HG02678 (cell line): ENCODE results near the gene VPS72.

Source experiments
- ATAC-seq: cut with Tn5 transposase; IDR thresholded peaks from one replicate; pipeline ENCODE4 v1.9.1; 2021; ENCODE audit warnings: mild to moderate bottlenecking, moderate library complexity; ENCODE audit not compliant: unreplicated experiment

The VPS72 gene

DNA sequence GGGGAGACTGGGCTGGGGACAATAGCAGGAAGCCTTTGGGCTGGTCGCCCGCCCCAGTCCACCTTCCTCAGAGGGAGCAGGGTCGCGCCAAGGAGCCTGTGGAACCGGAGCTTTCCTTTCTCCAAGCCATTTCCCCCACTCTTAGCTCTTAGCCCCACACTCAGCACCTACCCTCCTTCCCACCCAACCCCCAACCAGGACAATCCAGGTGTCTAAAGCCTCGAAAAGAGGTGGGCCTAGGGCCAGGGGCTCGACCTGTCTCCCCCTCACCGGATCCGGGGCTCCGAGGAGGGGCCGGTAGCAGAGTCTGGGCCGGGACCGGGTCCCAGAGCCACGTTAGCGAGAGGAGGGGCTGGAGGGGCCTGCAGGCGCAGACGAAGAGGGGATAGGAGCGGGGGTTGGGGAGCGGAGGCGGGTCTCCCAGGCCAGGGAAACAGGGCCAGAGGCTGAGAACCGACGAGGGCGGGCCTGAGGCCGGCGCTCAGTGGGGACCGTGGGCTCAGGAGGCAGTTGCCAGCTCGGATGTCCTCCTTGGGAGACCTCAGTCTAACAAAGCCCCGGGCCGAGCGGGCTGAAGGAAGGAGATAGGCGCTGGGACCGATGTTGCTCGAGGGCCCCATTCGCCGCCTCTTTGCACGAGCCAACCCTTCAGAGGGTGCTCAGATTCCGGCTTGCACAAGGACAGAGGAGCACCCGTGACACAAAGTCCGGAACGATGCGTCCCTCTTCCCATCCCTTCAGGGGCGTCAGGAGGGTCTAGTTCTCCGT lies 44.5 kb downstream of the VPS72 start:
- ATAC-seq: no peak

DNA sequence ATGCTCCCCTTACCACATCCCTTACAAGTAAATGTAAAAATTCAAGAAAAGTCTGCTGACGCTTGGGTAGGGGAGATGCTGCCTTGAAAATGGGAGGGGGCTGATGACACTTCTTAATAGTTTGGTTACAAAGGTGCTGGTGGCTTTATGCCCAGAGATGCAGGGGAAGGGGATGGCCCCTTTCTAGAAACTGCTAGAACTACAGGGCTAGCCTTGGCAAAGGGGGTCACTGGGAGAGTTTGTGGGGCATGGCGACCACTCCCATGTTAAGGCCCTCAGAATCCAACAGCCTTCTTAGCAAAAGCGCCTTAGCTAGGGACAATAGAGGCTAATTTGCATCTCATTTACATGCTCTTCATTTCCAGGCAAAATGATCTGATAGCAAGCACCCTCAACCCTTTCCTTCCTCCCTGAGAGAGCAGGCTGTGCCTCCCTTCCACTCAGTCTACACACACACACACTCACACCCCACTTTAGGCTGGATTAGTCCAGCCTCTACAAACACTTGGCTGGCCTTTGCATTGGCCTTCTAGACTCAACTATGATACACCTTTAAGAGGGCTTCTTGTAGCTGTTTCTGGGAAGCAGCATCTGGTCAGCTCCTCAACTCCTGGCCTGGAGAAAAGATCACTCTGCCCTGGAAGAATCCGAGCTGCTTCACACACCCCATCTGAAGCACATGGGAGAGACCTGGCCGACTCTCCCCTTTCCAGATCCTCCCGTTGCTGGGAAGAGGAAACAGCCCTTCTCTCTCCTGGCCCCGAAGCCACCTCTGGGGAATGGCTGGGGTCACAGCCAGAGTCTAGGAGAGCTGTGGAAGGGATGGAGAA lies 45.3 kb downstream of the VPS72 start:
- no peak for ATAC-seq

DNA sequence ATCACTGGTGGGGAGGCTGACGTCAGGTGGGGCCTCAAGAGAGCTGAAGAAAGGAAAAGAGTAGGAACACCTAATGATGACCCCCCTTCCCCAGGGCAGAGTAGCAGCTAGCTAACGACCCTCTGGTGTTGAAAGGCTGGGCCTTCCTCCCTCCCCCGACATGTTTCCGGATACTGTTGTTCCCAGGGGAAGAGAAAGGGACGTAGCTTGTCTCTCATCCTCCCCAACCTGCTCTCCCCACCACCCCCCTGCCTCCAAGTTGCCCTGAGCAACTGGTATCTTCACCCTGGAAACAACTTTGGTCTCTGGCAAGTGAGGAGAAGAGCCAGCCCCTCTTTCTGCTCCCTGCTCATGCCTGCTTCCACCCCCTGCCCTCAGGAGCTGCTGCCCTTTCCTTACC lies 46.0 kb downstream of the VPS72 start:
- no peak for ATAC-seq

DNA sequence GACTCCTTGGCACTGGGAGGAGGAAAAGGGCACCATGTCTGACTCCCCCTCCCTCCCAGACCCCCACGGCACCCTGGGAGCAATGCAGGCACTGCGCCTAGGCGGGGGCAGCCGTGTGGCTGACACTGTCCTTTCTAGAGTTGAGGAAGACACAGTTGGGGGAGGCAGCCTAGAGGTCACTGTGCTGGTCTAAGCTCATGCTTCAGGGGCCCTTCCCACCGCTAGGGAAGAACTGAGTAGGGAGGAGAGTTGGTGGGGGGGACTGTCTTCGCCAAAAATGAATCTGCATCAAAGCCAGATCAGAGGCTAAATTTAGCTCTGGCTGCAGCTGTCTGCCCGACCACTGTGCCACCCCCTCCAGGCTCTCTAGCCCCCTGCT lies 47.0 kb downstream of the VPS72 start:
- no peak for ATAC-seq

DNA sequence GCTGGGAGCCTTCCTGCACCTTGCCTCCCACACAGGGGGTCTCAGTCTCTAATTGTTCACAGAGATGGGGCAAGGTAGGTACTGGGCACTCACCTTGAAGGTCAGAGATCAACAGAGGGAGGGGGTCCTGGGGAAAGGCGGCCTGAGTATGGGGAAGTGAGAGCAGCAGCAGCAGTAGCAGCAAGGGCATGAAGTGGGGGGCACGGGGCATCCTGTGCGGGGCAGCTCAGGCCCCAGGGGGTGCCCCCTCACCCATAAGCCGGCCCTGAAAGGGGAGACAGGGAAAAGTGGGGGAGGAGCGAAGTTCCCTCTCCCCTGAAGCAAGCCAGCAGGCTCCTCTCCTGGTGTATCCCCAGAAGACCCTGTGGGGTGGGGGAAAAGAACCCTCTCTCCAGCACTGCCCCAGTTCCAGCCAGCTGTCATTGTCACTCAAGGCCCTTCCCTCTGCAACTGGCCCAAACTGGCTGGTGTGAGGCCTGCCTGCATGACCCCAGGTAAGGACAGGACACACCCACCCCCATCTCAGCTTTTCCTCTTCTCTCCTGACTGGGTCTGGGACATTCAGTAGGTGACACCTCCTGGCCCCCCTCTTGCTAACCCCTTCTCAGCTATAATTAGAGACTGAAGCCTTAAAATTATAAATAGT lies 47.5 kb downstream of the VPS72 start:
- no peak for ATAC-seq

DNA sequence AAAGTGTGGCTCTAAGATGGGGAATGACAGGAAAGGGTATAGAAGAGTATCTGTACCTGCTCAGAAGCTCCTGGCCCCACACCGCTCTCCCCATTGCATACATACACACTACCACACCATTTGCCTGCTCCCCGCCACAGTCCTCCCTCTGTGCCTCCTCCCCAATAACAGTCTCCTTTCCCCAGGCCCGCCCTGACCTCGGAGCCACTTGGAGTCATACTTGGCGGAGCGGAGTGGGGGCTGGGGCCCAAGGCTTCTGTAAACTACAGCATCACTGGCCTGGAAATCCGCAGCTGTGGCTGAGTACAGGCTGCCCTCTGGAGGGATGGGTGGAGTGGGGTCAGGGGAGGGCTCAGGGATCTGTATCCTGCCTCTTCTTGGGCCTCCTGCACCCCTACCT lies 52.2 kb downstream of the VPS72 start:
- ATAC-seq: no peak

DNA sequence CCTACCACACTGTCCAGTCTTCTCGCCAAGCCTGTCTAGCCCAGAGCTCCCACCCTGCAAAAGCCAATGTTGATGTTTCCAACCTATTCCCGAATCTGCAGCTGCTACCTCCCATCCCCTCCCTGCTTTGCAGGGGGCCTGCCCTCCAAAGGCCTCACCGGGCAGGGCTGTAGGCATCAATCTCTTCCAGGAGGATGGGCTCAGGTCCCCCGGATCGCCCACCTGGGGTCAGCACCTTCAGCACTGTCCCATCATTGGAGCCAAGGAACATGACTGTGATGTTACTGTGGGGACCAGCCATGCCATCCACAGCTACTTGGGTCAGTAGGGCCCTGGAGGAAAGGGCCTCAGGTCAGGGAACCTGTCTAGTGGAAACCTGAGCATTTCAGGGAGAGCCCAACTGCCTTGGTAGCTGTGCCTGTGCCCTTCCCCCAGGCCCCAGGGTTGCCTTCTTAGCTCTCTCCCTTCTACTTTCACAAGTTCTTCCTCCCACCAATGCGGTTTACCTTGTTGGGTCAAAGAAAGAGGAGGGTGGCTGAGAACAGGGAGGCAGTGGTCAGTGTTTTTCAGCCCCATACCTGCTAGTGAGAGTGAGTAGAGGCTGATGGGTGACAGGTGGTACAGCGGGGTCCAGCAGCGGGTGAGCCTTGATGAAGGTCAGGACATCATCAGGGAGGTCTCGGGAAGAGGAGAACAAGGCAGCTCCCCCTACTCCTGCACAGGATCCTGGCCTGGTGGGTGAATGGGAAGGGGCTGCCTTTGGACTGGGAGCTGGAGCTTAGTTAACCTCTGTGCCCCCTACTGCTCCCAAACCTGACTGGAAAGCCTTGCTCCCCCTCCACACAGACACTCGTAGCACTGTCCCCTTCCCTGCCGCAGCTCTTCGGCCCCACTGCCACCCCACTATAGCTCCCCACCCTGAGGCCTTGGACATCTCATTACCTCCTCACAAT lies 54.3 kb downstream of the VPS72 start:
- no peak for ATAC-seq

DNA sequence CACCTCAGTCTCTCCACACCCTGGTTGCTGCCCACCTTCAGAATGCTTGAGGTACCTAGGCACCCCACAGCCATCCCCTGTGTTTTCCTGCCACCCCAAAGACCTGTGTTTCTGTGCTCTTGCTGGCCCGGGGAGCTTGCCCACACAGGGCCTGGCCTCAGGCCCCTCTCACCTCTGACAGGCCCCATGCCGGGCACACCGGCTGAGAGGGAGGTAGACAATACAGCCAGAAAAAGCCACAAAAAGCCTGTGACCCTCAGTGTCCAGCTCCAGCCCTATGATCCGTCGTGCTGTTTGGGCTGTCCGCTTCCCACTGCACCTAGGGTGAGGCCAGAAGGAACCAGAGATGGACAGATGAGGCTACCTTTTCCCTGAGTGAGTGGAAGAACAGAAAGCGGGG lies 55.0 kb downstream of the VPS72 start:
- no peak for ATAC-seq

DNA sequence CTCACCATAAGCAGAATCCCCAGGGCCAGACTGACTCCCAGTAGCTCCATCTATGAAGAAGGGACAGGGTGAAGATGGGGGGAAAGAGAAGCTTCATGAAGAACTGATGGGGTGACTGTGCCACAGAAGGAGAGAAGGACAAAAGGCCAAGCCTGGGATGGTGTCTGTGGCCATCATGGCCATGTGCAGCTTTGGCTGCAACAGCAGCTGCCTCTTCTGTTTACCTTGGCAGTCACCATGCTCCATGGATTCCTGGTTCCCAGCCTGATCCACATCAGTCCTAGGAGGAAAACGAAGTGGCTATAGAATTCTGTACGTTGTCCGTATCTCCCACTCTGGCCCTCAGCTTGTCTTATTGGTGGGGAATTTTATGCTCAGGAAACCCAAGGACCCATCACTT lies 55.6 kb downstream of the VPS72 start:
- ATAC-seq: no peak

DNA sequence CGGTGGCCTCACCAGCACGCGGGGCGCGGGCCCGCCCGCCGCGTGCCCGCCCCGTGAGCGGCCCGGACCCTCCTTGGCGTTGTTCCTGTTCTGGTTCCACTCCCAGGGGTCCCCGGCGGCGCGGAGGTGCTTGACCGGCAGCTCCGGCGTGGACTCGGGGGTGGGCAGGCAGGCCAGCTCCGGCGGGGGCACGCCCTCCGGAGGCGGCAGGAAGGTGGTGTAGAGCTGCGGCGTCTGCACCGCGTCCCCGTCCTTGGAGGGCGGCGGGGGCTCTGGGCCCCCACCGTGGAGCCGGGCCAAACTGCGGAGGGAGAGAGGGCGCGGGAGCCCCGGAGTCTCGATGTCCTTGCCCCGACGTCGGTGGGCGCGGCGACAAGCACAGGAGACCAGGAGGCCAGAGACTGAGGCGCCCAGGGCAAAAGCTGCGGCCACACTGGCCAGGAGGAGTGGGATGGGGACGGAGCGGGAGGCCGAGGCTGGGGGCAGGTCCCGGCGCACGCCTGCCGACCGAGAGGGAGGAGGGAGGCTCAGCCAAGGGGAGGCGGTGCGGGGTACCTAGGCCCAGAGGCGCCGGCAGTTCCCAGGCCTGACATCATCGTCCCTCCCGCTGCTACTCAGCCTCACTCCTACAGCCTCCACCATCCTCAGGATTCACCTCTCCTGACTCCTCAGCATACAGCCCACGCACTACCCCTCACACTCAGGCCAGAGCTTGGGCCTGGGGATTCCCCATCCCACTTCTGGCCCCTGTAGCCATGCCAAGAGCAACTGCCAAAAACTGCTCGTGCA lies 56.8 kb downstream of the VPS72 start:
- no peak for ATAC-seq

DNA sequence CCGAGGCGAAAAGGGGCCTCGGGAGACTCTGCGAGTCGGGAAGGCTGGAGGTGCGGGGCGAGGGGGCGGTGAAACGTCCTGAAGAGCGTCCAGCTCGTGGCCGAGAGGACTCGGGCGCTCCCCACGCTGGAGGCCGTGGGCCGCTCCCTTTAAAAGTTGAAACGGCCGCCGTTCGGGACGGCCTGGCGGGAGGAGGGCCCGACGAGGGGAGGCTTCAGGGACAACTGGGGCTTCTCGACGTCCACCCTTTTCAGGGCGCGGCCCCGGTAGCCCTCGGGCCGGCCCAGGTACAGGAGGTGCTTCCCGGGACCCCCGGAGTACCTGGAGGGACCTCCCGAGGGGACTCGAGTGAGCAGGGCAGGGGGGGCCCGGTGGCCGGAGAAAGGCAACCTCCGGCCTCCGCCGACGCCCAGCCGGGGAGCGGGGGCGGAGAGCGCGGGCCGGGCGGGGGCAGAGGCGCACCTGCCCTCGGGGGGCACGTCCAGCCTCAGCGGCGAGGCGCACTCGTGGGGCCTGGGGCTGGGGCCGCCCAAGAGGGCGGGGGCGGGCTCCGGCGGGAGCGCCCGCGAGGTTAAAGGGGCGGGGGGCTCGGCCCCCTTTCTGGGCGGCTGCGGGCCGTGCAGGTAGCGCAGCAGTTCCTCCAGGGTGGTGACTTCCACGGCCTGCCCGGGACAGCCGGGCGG lies 57.5 kb downstream of the VPS72 start:
- ATAC-seq: no peak

DNA sequence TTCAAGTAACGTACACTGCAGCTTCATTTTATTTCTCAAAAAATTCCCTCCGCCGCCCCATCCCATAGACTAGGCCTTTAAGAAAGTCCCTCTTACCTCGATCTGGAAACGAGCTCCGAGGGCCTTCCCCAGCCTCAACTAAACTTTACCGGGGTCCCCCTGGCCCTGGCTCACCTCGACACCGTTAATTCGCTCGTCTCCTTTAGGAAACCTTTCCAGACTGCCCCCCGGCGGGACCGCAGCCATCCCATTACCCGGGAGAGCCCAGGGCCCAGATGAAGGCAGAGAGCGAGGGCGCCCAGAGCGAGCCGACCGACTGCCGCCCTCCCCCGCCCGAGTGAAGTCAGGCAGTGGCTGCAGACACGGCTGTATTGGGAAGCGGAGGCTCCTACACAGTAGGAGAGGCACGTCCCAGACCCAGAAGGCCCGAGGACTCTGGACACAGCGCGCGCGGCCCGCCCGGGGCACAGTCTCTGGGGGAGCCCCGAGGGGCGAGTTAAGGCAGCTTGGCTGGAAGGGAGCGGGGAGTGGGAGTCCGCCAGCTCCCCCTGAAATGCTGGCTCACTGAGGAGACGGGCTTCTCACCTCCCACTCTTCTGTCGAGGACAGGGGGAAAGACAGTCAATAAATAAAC lies 58.2 kb downstream of the VPS72 start:
- no peak for ATAC-seq

DNA sequence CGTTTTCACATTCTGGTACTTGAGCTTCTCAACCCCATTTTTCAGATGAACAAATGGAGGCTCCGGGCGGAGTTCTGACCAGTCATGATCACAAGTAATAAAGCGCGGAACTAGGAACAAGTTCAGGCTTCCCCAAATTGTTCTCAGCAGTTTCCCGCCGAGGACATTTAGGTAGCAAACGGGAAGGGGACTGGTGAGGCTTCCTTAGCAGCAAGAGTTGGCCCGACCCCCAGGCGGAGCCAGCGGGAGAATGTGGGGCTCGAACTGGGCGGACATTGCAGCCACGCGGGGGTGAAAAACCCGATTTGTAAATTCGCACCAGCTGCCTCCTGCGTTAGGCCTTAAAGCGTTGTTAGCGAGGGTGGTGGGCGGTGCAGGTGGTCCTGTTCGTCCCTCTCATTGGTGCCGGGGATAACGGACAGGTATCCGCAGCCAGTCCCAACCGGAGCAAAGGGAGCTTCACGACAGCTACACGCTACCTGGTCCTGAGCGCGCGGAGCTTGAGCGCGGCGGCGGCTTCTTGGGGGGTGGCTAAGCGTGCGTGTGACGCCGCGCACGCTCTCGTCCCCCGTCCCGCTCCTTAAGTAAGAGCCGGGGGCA lies 58.9 kb downstream of the VPS72 start:
- ATAC-seq: peak; percentile 96

DNA sequence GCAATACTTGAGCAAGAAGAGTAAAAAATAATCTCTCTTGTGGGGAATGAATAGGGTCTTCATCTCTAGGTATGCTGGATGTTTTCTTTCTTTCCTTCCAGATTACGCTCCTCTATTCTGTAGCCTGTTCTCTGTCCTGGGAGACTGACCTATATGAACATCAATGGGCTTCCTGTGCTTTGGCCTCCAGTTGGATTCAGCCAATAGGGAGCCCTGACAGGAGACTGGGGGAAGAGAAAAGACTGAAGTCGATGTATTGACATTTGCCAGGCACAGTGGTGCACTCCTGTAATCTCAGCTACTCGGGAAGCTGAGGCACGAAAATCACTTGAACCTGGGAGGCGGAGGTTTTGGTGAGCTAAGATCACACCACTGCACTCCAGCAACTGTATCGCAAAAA lies 61.2 kb downstream of the VPS72 start:
- no peak for ATAC-seq
